NCI-H1105 (cell line): Measurements from ENCODE around the gene SYNGAP1.

Experiments used
- DNase-seq: peaks from one replicate; lab custom pipeline; 2025; lab: John Stamatoyannopoulos, UW

The SYNGAP1 gene

DNA sequence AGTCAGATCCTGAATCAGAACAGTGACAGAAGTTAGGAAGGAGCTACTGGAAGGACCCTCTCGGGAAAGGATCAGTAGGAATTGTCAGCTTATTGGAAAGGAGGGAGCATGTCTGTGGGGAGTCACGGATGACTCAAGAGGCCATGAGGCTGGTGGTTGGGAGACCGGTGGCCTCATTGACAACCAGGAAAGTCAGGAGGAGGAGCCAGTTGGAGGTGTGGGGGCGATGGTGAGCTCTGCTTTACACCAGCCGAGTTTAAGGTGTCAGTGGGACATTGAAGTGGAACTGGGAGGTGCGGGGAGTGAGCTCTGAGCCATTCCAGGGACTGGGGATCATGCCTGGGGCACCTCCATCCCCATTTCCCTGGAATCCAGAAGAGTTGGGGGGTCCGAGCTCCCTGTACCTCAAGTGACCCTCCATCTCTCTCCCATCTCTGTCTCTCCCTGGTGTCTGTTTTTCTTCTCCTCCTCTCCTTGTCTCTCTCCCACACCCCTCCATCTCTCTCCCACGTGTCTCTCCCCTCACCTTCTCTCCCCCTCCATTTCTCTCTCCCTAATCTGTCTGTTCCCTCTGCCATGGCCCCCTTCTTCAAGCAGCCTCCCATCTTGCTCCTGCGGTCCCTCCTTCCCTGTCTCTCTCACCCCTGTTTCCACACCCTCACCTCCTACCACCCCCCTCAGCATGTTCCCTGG, 20.2 kb downstream of the SYNGAP1 start:
- no peak for DNase-seq

DNA sequence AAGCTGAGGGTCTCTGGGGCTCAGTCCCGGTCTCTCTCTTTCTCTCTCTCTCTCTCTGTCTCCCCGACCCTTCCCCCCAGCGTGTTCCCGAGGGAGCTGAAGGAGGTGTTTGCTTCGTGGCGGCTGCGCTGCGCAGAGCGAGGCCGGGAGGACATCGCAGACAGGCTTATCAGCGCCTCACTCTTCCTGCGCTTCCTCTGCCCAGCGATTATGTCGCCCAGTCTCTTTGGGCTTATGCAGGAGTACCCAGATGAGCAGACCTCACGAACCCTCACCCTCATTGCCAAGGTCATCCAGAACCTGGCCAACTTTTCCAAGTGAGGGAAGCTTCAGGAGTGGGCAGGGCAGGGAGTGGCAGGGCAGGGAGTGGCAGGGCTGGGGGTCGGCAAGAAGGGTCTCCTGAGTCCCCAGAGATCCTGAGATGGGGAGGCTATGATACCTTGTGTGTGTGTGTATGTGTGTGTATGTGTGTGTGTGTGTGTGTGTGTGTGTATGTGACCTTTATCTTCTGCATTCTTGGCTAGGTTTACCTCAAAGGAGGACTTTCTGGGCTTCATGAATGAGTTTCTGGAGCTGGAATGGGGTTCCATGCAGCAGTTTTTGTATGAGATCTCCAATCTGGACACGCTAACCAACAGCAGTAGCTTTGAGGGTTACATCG, 20.9 kb downstream of the SYNGAP1 start:
- no peak for DNase-seq

DNA sequence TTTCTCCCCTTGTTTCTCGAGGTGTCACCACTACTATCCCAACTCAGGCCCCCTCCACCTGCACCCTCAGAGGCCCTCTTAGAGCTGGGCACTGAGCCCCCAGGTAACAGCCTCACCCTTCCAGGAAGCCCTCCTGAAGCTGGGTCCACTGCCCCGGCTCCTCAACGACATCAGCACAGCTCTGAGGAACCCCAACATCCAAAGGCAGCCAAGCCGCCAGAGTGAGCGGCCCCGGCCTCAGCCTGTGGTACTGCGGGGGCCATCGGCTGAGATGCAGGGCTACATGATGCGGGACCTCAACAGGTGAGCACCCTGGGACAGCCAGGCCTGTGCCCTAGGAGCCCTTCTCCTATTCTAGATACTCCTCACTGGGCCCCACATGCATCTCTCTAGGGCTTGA, 21.6 kb downstream of the SYNGAP1 start:
- no peak for DNase-seq

DNA sequence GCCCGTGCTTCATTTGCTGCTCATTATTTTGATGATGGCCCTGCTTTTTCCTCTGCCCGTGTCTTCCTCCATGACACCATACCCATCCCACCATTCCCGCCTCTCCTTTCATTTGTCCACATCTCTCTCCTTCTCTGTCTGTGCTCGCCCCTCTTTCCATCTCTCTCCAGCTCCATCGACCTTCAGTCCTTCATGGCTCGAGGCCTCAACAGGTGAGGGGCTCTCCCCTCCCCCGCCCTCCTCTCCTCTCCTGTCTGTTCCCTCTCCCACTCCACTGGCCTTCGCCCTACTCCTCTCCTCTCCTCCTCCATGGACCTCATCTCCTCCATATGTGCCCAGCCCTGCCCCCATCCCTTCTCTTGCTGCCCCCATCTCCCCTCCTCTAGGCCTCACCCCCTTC, 22.4 kb downstream of the SYNGAP1 start:
- DNase-seq = no peak

DNA sequence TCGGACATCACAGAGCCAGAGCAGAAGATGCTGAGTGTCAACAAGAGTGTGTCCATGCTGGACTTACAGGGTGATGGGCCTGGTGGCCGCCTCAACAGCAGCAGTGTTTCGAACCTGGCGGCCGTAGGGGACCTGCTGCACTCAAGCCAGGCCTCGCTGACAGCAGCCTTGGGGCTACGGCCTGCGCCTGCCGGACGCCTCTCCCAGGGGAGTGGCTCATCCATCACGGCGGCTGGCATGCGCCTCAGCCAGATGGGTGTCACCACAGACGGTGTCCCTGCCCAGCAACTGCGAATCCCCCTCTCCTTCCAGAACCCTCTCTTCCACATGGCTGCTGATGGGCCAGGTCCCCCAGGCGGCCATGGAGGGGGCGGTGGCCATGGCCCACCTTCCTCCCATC, 23.2 kb downstream of the SYNGAP1 start:
- no peak for DNase-seq

DNA sequence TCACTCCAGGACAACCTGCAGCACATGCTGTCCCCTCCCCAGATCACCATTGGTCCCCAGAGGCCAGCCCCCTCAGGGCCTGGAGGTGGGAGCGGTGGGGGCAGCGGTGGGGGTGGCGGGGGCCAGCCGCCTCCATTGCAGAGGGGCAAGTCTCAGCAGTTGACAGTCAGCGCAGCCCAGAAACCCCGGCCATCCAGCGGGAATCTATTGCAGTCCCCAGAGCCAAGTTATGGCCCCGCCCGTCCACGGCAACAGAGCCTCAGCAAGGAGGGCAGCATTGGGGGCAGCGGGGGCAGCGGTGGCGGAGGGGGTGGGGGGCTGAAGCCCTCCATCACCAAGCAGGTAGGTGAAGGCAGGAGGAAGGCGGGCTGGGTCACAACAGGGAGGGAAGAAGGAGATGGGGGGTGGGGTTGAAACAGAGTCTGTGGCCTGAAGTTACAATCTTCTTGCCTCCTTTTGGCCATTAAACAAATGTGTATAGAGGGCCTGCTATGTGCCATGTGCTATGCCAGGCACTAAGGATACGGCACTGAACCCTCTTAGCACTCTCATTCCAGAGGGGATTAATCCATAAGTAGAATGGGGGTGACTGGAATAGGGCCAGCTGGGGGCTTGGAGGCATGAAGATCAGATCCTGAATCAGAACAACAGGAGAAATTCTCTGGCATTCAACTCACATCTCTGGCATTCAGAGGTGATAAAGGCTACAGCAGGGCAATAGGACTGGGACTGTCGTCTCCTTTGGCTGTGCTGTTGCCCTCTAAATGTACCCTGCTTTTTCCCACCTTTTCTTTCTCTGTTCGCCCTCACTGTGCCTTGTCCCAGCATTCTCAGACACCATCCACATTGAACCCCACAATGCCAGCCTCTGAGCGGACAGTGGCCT, 24.0 kb downstream of the SYNGAP1 start:
- no peak for DNase-seq

DNA sequence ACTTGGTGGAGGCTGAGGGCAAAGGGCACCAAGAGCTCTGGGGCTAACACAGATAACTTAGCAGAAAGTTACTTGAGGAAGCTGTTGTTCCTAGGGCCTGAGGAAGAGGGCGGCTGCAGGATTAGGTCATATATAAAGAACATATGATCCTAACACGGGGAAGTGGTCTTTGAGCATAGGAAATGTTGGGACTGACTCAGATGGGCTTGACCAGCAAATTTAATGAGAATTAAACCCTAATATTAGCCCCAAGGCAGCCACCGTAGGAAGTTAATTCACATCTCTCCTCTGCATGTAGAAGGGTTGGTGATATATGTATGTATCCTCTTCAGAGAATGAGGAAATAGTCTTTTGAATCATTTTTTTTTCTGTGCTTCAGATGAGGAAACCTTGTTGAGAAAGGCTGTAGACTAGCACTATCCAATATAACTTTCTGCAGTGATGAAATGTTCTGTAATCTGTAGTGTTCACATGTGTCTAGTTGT, 25.3 kb downstream of the SYNGAP1 start:
- DNase-seq = no peak

DNA sequence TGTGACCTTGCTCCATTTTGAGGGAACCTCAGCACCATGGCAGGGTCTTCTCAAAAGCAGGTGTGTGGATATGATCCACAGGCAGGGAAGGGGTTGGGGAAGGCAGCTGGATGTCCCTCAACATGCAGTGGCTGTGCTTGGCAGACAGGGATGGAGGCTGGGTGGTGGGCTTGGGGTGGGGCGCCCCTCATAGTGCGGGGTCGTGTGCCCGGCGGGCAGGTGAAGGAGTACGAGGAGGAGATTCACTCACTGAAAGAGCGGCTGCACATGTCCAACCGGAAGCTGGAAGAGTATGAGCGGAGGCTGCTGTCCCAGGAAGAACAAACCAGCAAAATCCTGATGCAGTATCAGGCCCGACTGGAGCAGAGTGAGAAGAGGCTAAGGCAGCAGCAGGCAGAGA, 26.5 kb downstream of the SYNGAP1 start:
- DNase-seq = no peak

DNA sequence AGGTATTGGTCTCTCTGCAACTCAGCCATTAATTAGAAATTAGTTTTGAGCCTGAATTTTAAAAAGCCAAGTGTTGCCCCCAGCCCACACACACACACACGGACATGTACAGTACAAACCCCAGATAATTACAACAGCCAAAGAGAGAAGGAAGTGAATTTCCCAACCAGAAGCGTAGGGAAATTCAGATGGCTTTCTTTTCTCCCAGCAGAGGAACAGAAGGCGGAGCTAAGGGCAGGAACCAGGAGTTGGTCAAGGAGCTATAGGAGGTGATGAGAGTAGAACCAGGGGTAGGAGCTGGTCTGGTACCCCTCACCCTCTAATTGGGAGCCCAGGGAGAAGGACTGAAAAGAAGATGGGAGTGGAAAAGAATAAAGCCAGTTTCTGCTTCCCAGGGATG, 30.6 kb downstream of the SYNGAP1 start:
- DNase-seq = no peak

DNA sequence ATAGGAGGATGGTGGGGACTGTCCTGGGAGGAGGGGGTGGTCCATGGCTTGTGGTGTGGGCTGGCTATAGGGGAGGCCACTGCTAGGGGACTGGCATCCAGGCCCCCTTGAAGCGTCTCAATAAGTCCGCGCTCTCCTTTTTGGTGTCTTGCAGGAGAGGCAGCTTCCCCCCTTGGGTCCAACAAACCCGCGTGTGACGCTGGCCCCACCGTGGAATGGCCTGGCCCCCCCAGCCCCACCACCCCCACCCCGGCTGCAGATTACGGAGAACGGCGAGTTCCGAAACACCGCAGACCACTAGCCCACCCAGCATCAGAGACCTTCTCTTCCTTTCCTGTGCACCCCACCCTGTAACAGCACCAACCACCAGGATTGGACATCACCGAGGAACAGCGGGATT, 31.7 kb downstream of the SYNGAP1 start:
- DNase-seq = no peak

DNA sequence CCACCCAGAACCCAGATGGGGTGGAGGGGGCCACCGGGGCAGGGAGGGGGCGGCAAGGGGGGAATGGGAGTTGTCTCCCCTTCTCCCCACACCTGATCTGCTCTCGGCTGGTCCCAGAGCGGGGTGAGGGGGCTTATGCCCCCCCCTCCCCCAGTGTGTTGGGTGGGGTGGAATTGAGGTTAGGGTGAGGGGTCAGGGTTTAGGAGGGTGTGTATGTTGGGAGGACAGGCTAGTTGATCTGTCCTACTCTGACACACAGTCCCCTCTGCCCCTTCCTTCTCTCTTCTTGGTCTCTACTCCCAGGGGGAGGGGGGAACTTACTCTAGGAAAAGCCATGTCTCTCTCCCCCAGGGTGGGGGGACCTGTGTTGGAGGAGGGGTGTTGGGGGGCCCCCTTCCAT, 32.6 kb downstream of the SYNGAP1 start:
- no peak for DNase-seq

DNA sequence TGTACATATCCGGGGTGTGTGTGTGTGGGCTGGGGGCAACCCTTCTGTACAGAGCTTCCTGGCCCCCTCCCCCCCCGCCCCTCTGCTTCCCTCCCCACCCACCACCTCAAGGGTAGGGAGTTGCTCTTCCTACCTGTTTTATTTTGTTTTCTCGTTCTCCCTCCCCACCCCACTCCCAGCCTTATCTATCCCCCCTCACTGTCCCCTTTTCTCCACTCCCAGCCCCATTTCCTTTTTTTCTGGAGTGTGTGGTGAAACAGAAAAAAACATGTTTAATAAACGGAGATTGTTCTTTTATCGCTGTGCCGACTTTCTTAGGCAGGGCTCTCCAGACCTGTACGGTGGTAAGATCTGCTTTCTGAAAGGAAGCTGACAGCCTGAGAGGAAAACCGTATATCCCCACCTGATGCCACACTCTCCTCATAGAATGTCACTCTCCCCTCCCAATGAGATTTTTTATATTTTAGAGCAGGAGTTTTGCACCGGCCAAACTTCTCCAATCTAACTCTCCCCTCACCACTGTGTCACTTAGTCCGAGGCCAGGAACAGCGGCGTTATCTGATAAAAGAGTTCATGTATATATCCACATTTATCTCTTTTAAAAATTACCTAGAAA, 33.6 kb downstream of the SYNGAP1 start:
- DNase-seq = no peak

DNA sequence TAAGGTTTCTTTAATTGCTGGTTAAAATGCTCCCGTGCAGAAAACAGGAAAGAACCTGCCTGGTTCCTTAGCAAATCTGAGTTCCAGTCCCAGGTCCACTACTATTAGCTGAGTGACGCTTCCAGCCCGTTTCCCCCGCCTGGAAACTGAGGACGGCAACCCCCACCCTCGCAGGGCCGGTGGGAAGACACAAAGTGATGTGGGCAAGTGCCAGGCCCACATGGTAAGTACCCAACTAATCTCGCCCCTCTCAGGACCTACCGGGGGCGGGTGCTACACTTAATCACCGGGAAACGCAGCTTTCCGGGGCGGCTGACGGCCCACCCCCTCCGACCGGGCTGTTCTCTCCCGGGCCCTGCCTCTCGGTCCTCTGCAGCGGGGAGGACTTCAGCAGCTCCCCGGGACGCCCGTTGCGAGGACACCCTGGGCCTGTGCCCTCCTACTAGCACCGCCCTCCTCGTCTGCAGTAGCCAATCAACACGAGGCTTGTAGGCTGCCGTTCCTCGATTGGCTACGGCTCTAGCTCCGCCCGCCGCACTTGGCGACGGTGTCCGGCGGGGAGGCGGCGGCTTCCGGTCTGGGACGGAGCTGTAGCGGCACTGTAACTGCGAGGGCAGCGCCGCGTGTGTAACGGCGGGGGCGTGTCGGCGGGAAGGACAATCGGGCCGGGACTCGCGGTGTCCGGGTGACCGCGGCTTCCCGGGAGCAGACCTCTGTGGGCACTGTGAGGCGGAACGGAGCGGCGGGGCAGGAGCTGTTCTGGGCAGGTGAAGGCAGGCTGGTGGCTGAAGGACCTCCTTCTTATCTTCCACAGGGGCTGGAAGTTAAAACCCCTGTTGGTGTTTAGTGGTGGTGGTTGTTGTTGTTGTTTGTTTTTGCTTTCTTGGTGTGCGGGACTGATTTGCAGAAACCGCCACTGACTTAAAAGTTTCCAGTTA, 34.4 kb downstream of the SYNGAP1 start, which contains the start of gene ZBTB9:
Gene ZBTB9, plus strand, starts transcription at position 568 of the 938 bp plus-strand sequence. CDS start 525 bp downstream, outside the sequence.
- DNase-seq = peak; percentile 96

DNA sequence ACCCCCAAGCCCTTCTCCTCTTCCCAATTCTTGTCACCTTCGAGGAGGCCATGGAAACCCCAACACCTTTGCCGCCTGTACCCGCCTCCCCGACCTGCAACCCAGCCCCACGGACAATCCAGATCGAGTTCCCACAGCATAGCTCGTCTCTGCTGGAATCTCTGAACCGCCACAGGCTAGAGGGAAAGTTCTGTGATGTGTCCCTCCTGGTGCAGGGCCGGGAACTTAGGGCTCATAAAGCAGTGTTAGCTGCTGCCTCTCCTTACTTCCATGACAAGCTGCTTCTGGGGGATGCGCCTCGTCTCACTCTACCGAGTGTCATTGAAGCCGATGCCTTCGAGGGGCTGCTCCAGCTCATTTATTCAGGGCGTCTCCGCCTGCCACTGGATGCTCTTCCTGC, 35.2 kb downstream of the SYNGAP1 start:
- no peak for DNase-seq

DNA sequence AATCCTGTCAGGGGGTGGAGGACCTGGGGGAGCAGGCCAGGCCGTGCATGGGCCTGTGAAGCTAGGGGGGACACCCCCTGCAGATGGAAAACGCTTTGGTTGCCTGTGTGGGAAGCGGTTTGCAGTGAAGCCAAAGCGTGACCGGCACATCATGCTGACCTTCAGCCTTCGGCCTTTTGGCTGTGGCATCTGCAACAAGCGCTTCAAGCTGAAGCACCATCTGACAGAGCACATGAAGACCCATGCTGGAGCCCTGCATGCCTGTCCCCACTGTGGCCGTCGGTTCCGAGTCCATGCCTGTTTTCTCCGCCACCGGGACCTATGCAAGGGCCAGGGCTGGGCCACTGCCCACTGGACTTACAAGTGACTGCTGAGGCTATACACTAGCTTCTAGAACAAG, 36.3 kb downstream of the SYNGAP1 start:
- no peak for DNase-seq

DNA sequence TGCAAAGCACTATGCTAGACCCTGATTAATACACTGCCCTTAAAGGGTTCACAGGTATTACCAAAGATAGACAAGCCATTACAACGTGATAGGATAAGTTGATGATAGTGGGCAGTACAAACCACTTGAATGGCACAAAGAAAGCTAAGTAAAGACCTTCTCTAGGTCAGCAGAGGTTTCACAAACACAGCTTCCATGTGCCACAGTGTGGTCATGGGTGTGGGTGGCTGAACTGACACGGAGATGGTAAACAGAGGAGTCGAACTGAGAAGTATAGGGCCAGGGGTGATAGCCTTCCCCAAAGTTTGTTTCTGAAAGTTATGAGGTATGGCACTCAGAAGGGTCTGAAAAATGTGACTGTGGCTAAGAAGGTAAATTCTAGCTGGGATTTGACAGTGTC, 38.8 kb downstream of the SYNGAP1 start:
- DNase-seq = no peak

DNA sequence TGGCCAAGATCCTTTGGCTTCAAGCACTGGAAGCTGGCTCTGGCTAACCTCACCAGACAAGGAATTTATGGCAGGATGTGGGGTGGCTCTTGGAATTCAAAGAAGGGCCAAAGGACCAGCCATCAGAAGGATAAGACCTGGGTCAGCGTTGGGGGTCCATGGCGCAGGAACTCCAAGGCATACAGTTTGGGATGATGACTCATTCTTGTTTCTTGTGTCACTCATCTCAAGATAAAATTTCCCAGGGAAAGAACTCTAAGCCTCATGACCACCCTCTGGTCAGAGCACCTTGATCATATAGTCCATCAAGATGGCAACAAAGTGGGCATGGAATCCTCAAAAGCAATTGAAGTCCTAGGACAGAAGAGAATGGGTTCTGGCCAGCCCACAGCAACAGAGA, 39.4 kb downstream of the SYNGAP1 start:
- DNase-seq = no peak

DNA sequence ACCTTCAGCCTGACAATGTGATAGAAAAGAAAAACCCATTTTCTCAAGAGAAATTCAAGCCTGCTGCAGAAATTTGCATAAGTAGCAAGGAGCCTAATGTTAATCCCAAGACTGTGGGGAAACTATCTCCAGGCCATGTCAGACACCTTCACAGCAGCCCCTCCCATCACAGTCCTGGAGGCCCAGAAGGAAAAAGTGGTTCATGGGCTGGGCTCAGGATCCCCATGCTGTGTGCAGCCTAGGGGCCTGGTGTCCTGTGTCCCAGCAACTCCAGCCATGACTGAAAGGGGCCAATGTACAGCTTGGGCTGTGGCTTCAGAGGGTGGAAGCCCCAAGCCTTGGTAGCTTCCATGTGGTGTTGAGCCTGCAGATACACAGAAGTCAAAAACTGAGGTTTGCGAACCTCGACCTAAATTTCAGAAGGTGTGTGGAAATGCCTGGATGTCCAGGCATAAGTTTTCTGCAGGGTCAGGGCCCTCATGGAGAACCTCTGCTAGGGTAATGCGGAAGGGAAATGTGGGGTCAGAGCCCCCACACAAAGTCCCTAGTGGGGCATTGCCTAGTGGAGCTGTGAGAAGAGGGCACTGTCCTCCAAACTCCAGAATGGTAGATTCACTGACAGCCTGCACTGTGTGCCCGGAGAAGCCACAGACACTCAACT, 46.3 kb downstream of the SYNGAP1 start:
- no peak for DNase-seq

DNA sequence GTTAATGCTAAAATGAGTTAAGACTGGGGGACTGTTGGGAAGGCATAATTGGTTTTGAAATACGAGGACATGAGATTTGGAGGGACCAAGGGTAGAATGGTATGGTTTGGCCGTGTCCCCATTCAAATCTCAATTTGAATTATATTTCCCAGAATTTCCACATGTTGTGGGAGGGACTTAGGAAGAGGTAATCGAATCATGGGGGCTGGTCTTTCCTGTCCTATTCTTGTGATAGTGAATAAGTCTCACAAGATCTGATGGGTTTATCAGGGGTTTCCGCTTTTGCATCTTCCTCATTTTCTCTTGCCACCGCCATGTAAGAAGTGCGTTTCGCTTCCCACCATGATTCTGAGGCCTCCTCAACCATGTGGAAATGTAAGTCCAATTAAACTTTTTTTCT, 47.2 kb downstream of the SYNGAP1 start:
- DNase-seq = no peak

DNA sequence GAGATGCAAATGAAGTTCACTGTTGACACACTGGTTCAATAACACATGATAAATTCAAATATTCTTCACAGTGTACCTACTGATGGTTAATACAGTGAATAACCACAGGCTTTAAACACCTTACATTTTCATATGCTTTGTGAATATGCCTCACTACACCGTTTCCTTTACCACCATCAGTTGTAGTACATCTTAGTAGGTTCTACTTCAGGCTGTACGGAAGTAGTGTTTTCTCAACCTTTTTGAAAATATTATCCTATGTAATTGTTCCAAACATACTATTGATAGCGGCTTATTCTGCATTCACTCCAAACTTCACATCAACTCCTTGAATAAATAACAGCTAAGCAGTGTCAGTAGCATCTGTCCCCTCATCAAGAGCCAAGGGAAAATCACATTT, 49.8 kb downstream of the SYNGAP1 start:
- no peak for DNase-seq

DNA sequence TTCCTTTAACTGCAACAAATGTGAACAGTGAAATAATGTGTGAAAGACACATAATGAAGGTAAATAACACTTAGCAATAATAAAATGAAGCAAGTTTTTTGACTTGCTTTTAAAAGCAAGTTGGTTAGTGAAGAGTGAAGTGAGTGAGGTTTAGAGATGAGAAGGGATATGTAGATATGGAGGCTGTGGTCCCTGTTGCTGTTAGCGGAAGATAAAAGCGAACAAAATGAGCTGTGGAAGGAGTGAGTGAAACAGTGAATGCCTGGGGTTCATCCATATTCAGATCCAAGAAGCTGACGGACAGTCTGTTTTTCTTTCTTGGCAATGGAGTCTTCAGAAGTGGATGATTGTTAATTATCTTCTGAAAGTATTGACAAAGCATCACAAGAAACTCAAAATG, 58.0 kb downstream of the SYNGAP1 start:
- no peak for DNase-seq
